Smooth muscle cell of the brain vasculature (primary cell): ENCODE measurements around the gene HTR3D.
"Not testable (repeated sequence)": the region's sequence is repeated elsewhere in the genome, so short reads cannot be mapped to it uniquely, and the experiment has no call there.

Source experiments
- DNase-seq: peaks from one replicate; pipeline ENCODE4 v3.0.0-alpha.2; 2012; ENCODE audit warnings: low read depth, low spot score

The HTR3D gene

GRCh38 chr3:184031187-184031792, at the start of gene HTR3D:
TSS of gene HTR3D (plus strand) at chr3:184031742. CDS start at chr3:184031742, 0 bp downstream.
- DNase-seq, result no peak

GRCh38 chr3:183981990-183982644, 49.4 kb upstream of the HTR3D start:
- DNase-seq, result no peak

DNA sequence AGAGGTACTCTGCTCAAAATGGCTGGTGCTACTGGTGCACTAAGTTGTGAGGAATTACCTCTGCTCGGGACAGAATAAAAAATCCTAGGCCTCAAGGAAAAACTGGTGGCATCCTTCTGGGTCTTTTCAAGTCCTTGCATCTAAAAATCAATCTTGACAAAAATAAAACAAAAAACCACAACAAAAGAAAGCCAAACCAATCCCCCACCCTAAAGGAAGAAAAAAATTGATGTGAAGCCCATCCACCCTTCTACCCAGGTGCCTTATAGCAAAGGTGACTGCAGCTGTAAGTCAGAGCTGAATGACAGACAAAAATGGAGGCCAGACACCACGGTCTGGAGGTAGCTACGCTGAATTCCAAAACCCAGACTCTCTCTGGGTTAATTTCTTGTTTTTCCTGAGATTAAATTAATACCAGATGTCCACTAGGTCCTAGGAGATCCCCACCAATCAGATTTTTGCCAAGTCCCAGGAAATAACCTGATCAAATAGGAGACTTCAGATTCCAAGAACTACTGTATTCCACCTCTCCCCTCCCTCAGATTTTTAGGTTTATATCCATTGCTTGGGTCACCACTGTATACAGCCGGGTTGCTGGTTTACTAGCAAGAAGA, 47.3 kb upstream of the HTR3D start:
- DNase-seq, result no peak

GRCh38 chr3:183984749-183985729, 46.5 kb upstream of the HTR3D start:
- no peak for DNase-seq

DNA sequence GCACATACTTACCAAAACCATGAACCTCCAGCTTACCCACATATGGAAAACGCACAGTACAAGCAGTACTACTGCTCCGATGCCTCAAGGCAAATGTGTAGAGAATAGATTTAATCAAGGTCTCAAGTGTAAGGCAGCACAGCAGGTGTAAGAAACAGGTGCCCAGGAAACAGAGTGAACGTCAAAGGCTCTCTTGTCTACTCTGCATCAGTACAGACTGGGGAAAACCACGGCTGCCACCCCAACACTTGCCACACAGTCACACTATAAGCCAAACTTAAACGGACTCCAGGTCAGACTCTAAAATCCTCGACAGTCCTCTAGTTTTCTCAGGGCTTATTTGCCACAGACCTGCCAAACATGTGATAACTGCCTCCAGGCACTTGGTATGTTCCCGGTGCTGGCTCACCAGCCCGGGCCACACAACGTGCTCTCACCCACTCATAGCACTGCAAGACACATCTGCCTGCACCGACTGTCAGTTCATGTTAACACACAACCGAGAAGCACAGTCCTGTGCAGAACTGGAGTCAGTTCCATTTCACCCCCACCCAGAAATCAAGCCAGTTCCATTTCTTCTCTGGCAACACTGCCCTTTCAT, 44.4 kb upstream of the HTR3D start:
- no peak for DNase-seq

DNA sequence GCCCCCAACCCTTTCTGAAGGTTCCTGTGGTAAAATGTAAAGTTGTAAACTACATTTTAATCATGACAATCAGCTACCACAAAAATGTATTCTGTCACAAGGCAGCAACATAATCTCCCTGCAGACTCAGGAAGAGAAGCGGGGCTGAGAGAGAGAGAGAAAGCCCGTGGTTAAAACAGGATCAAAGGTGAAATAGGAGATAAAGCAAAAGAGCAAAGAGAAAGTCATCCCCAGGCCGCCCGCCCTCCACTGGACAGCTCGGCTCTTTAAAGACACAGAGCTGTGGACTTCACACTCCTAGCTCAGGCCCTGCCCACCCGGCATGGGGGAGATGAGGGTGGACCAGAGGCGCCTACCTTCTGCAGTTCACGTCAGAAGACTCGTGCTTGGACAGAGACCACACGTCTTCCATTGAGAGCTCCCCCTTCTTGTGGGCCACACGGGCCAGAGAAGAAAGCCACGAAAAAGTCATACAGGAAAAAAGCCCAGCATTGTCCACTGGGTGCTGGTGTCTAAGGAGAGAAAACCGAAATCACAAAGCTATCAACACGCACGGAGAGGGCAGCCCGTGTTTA, 43.2 kb upstream of the HTR3D start:
- DNase-seq, result no peak

DNA sequence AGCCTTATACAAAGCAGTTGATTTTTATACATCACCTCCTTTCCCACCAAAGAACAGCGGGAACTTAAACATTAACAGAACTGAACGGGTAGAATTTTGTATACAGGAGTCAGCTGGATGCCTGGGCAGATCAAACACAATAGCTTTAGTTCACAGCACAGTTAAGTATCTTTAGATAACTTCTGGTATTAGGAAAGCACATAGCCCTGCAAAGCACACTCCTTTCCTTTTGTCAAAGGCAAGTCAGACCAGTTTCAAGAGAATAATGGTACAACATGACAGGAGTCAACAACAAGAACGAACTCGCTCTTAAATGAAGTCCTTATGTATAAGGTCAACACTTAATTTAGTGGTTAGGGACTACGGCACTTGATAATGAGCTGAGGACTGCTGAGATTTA, 40.1 kb upstream of the HTR3D start:
- DNase-seq, result no peak

- DNase-seq, result no peak
Observed at GRCh38 chr3:184001761-184002160, 29.8 kb upstream of the HTR3D start.

DNA sequence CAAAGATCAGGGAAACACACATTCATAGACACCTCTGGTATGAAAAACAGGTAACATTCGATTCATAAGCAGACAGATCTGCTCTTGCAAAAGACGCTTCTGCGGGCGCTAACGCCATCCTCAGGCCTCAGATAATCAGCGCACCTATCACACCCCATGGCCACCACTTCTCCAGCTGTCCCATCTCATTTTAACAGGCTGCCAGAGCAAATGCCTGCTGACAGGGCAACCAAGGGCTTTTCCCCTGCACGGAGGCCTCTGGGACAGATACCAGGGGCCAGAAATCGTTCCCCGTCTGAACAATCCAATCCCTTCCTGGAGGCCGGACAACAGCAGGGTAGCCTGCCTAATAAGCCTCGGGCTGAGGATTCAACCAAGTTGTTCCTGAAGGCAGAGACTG, 29.1 kb upstream of the HTR3D start:
- no peak for DNase-seq

GRCh38 chr3:184003187-184003967, 28.2 kb upstream of the HTR3D start:
- DNase-seq, result no peak

DNA sequence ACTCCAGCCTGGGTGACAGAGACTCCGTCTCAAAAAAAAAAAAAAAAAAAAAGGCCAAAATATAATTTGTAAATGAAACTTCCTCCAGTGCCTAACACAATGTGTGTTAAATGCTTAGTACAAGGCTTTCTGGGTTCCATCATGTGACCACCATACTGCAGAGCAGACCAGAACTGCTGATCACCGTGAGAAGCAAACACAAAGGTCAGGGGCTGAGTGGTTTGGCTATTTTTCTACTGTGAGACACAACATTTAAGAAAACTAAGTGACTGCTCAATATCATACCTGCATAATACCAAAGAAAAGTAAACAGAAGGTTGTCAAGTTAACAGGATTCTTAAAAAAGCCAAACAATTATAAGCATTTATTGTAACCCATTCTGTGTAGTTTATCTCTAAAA, 27.1 kb upstream of the HTR3D start:
- DNase-seq, result no peak

- DNase-seq, result no peak
Observed at GRCh38 chr3:184005941-184006507, 25.5 kb upstream of the HTR3D start.

DNA sequence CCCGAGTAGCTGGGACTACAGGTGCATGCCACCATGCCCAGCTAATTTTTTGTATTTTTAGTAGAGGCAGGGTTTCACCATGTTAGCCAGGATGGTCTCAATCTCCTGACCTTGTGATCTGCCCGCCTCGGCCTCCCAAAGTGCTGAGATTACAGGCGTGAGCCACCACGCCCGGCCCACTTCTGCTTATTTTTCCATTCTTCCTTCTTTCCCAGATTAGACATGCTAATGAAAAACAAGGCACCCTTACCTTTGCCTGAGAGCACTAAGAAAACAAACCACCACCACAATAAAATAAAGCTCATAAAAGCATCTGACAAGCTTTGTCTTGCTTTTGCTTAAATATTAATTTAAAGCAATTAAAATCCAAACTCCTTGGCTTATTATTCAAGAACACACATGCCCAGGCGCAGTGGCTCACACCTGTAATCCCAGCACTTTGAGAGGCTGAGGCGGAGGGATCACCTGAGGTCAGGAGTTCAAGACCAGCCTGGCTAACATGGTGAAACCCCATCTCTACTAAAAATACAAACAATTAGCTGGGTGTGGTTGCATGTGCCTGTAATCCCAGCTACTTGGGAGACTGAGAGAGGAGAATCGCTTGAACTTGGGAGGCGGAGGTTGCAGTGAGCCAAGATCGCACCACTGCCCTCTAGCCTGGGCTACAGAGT, 24.3 kb upstream of the HTR3D start:
- DNase-seq, result not testable (repeated sequence)

GRCh38 chr3:184008161-184008560, 23.4 kb upstream of the HTR3D start:
- no peak for DNase-seq

DNA sequence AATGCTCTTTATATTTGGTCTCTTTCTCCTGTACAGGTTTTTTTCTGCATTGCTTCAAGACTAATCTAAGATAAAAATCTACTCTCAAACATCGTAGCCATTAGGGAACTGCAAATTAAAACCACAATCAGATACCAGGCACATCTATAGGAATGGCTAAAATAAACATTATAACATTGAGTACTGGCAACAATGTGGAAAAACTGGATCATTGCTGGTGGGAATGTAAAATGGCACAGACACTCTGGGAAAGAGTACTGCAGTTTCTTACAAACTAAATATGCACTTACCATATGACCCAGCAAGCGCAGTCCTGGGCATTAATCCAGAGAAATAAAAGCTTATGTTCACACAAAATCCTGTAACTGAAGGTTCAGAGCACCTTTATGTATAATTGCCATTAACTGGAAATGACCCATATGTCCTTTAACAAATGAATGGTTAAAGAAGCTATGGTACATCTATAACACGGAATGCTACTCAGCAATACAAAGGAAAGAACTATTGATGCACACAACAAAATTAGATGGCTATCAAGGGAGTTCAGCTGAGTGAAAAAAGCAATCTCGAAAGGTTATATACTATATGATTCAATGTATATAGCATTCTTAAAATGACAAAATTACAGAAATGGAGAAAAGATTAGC, 20.2 kb upstream of the HTR3D start:
- no peak for DNase-seq

DNA sequence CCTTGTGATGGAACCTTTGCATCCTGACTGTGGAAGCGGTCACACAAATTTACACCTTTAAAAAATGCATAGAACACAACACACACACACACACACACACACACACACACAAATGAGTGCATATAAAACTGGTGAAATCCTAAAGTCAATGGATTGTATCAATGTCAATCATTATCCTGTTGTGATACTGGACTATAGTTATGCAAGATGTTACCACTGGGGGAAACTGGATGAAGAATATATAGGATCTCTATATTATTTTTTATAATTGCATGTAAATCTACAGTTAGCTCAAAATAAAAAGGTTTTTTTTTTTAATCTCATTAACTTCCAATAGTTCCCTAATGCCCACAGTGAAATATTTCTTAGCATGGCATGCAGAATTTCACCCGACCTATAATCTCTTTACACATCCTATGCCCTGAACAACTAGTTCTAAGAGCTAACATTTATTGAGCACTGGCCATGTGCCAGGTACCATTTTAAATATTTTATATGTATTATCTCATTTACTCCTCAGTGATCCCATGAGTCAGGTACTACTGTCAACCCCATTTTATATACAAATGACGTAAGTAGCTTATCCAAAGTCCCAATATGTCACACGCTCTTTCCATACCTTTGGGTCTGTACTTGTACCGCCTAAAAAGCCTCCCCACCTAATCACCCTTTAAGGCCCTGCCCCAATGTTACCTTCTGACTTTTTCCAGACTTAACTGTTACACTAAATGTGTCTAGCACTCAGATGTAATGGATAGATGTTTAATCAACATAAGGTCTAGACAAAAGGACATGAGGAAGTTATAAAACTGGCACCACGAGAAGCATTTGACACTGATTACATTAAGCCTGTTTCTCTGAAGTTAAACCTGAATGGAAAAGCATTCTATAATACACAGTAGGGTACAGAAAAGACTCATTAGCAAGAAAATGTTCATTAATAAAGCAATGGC, 19.3 kb upstream of the HTR3D start:
- no peak for DNase-seq

- DNase-seq, result no peak
Observed at GRCh38 chr3:184015381-184016019, 16.0 kb upstream of the HTR3D start.
